DMS79 treated with DMSO at 0.1 percent for 48 hours (cell line): ENCODE data around the gene ADCY2.

Experiments used
- DNase-seq: peaks from one replicate; lab custom pipeline; 2025; lab: John Stamatoyannopoulos, UW

Gene ADCY2

DNA sequence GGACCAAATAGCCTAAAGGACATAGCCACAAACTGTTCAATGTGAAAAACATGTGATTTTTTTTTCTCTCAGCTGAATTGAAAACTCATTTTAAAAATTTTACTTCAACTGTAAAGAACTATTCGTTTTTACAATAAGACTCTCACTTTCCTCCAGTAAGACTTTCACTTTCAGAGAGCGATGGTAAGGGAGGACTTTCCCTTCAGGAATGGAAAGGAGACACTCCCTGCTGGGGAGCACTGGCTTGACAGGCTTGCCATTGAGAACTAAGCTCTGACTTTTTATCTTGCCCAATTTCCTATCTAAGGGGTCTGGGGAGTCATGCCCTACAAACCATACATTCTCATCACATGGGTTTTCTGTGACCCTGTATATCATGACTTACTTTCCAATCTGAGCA is 268.3 kb downstream of the ADCY2 start:
- no peak for DNase-seq

DNA sequence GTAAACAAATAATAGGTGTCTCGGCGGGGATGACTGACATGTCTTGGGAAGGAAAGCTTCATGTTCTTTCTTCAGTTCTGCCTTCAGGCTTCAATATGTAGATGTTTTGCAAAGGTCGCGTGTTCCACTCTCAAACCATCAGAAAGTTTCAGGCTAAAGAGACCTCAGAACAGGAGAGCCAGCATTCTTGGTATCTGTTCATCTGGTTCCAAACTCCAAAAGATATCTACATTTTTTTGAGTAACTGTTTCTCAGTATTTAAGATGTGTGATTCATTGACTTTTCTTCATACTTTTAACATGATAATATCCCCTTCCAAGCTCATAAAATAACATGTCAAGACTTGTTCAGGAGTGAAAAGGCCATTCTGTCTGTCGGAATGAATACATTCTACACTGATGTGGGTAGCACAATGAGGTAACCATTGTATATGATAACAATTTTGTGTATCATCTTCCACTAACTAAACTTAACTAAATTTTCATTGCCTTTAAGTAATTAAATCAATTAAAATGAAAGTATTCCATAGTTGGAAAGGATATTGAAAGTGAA is 271.4 kb downstream of the ADCY2 start:
- no peak for DNase-seq

DNA sequence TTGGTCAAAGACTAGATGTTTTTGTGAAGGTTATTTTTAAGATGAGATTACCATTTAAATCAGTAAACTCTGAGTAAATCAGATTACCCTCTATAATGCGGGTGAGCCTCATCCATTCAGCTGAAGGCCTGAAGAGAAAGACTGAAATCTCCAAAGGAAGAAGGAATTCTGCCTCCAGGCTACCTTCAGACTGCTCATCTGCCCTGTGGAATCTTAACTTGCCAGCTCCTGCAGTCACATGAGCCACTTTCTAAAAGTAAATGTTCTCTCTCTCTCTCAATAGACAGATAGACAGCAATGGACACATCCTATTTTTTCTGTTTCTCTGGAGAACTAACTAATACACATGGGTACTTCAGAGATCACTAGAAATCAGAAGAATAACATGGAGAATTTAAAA is 272.2 kb downstream of the ADCY2 start:
- DNase-seq: no peak

DNA sequence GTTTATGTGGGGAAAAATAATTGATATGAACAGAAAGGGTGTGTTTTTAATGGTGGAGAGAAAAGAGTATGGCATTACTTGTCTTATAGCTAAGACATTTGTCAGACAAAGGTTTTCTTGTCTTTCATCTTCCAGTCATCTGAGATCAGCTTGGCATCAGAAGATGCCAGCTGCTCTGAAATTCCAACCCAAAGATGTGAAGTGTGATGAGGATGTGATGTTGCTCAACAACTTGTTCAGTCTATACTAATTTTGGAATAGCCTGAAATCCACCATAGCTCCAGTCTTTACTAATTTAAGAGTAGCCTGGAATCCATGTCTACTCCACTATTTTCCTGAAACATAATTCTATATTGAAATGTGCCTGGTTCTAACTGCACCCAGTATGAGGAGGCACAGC is 272.7 kb downstream of the ADCY2 start:
- DNase-seq: no peak

DNA sequence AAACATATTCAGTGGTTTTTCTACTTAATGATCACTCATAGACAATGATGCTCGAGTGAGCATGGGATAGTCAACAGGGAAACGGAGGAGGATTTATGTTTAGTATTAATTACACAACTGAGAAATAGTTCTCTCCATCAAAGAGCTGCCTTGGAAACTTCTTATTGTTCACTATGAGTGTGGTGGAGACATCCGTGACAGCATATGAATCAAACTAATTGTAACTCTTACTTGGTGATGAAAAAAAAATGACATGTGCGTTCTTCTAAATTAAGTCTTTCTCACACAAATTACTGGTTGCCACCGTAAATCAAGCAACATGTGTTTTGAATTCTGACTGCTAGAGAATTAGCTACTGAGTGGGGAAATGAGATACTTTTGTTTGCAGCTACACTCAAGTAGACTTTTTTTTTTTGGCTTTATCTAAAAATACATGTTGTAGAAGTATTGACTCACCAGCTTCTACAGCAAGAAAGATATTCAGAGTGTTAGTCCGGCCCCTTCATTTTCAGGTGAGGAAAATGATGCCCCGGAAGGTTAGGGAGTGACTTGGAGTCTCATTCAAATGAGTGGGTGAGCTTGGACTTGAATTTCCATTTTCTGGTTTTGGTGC is 275.5 kb downstream of the ADCY2 start:
- DNase-seq: no peak

DNA sequence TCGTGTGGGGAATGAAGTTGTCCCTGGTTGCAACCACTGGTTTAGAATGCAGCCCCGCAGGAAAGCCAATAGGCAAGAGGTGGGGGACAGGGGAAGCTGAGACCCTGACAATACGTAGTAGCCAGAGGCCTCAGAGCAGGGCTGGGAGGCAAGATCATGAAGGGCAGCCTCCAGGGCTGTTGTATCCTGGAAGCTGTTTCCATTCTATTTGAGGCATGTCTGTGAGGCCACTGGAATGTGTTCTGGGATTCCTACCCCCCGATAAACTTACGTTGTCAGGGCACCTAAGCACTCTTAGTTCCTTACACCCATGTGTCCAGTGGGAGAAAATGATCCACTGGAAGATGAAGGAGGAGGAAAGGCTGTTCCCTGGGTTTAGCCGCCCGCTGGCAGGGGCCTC is 277.7 kb downstream of the ADCY2 start:
- no peak for DNase-seq

DNA sequence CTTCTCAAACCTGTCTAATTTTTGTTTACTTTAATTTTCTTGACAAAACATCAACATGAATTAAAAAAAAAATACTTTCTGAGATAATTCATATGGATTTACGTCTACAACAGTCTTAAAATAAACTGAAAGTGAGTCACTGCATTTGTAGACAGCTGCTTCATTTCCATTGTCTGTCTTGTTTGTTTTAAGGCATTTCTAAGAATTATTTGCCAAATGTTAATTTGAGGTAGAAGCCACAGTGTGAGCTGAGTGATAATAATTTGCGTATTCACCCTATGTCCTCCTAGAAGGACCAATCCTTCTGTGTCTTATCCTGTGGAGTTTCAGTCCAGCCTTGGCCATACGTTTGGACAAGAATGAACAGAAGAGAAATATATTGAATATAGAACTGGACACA is 280.5 kb downstream of the ADCY2 start:
- no peak for DNase-seq

DNA sequence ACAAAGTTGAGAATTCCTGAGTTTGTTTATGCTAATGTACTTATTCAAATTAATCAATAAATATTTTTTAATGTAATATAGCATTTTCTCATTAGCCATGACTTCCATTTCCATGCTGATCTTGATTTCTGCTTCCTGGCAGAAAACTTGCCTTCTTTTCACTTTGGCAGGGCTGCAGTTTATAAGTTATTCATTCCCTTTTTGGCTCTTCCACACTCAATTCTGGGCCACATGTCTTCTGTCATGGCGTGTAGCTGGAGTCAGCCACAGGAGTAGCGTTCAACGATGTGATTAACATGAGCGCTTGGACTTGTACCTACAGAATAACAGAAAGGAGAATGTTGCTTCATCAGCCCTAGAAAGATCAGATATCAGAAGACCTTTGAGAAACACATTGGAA is 282.1 kb downstream of the ADCY2 start:
- no peak for DNase-seq

DNA sequence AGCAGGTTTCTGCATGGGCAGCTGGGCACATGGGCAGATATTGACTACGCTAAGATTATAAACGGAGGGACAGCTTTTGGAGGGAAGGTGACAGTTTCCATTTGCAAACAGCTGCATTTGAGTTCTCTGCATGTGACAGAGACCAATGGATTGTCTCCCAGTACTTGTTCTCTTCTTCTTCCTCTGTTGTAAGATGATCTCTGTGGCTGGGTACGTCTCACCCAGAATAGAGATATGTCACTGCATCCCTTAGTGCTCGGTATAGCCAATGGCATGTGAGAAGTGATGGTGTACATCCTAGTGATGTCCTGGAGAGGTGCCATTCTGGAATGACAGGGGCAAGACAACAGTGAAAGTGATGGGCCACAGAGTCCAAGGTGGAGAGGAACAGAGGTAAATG is 283.7 kb downstream of the ADCY2 start:
- DNase-seq: no peak

DNA sequence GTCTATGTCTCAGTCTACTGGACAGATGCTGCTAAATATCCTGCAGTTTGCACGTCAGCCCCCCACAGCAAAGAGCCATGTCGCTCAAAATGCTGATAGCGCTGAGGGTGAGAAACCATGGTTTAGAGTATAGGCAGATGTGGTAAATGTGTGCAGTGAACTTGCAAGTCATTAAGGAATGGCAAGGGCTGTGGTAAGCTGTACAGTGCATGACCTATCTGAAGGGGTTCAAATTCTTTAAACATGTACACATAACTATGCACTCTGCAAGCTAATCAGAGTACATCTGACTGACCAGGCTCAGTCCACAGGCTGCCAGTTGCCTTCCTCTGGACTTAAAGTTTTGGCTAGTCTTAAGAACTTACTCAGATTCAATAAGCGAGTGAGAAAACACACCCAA is 284.3 kb downstream of the ADCY2 start:
- no peak for DNase-seq

DNA sequence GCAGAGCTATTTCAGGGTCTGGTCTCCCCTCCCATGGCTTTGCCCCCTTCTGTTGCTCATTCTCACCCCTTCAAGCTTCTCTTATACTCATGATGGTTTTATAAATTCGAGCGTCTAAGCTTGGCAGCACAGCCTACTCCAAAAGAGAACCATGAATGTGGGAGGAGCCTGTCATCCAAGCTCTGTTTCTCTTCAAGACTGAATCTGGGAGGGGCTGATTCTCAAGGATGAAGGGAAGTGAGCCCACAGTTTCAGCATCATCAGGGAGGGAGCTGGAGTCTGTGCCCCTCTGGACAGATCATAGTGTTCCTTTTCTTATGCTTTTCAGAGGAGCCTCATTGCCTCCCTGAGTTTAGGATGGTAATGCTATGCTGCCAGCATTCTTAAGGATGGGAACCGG is 286.4 kb downstream of the ADCY2 start:
- DNase-seq: no peak

DNA sequence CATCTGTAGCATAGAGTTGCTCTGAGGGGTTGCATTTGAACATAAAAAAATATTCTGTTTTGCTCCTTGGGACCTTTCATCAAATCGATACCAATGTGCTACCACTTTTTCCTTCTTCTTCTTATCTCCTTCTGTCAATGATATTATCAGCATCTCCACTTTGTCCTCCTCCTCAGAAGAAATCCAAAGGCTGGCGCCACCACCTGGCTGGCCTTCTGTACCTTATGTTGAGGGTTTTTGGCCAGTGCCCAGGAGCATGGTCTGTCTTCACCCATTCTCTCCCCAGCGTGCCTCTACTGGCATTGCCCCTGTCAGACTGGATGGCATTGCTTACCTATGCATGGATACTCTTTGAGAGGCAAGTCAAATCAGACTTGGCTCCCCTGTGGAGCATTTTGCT is 287.8 kb downstream of the ADCY2 start:
- DNase-seq: no peak

DNA sequence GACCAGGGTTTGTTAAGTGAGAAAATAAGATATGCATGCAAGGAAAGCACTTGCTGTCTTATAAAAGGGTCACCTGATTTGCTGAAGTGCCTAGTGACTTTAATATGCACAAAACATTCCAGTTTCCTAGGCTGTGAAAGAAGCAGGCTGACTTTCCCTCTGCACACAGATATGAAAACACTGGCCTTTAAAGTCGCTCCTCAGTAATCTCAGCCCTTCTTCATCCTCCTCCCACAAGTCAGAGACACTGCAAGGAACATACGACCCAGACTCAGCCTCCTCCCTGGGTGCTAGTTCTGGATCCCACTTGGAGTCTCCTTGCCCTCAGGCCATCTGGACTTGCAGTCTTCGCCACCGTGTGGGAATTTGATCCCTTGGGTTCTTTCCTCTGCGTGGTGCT is 288.9 kb downstream of the ADCY2 start:
- no peak for DNase-seq

DNA sequence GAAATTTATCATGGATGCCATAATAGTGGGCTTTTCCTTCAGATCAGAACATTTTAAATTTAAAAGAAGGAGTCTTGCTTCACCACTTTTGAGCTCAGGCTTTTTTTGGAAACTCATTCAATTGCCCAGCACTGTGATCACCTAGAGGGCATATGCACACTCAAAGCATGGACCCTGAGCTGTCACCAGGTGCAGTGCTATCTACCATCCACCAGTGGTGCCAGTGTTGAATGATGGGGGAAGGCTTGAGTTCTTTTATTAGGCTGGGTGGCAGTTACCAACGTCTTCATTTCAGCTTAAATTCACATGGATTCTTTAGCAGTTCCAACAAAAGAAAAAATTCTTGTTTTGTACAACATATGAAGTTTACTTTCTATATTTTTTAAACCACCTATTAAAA is 290.9 kb downstream of the ADCY2 start:
- no peak for DNase-seq

DNA sequence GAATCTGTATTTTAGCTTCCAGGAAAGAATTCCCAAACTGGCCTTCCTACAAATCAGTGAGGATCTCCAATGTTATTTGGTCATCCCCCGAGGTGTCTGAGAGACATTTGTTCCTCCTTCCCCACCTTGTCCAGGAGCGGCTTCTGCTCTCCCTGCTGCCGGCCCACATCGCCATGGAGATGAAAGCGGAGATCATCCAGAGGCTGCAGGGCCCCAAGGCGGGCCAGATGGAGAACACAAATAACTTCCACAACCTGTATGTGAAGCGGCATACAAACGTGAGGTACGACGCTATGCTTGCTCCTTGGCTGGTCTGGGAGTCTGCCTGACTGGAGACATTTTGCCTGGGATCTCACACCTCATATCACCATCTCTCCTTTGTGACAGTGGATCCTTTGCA is 294.6 kb downstream of the ADCY2 start:
- DNase-seq: no peak

DNA sequence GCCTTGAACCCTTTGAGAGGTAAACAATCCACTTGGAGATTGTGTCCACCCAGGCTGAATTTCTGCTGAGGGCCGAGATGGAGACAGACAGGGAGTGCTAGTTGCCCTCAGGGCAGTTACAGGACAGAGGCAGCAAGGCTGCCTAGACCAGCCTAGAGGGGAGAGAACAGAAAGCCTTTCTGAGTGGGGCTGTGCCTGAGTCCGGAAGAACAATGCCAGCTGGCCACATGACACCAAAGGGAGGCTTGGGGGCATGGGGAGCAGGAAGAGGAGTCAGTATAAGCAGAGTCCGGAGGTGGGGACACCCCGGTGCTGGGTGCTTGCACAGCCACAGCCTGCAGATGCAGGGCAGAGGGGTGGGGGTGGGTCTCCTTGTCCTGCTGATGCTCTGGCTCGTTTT is 309.3 kb downstream of the ADCY2 start:
- no peak for DNase-seq

DNA sequence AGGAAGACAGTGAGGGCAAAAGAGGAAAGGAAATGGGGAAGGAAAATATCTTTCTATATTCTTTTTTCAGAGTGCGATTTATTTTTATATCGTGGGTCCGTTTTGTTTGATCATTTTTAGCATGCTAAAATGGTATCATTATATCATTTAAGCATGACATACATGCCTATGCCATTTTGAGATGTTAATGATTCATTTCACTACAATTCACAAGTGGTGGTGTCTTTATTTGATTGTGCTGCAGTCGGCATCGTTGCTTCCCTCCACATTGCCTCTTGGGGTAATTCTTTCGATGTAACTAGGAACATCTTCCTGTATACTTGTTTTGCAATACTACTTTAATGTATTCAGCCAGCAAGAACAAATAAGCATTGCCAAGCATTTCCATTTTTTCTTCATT is 309.8 kb downstream of the ADCY2 start:
- DNase-seq: peak; percentile 7

DNA sequence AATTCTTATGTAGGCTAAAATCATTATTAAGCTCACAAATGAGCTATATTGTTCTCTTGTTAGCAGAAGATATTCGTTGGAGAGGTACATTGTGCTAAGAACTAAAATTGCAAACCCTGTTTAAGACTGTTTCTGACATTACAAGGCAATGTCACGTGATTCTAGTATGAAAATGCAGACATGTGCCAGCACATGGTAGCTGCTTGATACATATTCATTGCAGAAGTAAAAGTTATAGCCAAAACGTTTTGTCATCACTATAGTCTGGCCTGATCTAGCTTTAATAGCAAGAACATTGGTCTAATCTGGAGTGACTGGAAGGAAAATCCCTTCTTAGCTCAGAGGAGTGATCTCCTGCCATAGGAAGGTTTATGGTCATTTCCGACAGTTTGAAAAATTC is 310.3 kb downstream of the ADCY2 start:
- no peak for DNase-seq

DNA sequence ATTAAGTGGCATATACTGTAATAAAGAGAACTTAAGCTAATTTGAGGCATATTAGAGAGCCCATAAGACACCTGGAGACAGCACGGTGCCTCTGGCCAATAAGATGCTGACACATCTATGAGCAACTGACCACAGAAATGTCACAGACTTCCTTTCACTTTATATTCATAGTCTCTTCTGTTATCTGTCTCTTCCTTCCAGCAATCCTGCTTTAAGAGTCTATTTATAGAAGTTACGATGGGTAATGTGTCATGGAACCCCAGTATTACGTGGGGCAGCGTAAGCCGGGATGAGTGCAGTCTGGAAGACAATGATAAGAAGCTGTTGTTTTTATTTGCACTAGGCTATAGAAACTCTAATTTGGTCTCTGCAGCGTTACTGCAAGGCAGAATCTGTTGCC is 318.2 kb downstream of the ADCY2 start:
- no peak for DNase-seq

DNA sequence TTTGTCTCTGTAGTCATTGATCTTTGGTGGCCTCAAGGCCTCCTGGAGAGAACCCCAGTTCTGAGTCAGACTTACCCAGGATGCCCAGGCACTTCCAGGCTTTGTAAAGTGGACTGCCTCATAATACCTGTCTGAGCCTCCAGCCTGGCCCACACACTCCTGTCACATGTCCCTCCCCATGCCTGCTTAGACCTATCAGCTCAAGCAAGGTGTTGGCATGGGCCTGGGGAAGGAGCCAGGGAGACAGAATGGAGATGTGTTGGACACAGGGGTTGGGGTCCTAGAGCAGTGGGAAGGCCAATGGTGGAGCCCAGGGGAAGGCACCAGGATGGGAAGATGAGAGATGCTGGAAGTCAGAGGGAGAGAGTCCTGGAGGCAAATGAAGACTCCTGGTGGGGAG is 318.8 kb downstream of the ADCY2 start:
- DNase-seq: no peak

DNA sequence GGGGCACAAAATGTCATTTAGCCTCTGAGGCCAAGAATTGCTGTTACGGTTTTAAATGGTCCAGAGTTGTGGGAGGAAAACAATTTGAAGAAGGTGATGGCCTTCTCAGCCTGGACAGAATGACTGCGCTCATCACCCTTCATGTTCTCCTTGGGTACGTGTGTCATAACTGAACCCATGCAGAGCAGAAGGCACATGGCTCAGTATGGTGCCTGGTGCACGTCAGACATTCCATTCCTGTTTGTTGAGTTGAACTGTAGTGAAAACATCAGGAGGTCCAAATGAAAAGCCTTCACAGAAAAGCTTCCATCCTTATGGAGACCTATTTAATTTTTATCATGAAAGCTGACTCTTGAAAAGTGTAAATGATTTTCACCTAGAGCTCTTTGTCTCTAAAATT is 321.8 kb downstream of the ADCY2 start:
- no peak for DNase-seq

DNA sequence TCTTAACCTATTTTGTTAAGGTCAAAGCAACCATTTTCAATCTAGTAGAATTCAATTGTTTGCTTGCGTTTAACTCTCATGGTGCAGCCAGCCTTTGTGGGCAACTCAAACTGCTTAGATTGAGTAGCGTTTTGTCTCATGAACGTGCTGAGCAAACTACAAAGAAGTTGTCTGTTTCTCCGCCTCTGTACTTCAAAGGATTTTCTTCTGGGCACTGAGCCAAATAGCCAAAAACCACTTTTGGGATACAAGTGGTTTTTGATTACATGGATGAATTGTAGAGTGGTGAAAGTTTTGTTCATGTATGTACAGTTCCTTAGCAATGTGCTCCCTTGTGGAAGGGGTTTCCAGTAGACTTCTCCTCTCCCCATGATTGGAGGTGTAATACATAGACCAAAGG is 332.1 kb downstream of the ADCY2 start:
- peak; percentile 91 for DNase-seq

DNA sequence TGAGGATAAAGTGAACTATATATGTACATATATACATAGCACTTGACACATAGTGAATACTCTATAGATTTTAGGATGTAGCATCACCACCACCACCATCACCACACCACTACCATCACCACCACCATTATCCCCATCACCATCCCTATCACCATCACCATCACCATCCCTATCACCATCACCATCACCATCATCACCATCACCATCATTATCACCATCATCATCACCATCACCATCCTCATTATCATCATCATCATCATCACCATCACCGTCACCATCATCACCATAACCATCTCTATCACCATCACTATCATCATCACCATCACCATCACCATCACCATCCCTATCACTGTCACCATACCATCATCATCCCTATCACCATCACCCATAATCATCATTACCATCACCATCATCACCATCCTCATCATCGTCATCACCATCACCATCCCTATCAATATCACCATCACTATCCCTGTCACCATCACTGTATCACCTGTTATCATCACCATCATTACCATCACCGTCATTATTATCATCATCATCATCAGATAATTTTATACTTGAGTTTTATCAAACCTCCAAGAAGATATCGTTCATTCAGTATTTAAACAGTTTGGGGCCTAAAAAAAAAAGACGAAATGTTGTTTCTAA is 345.6 kb downstream of the ADCY2 start:
- no peak for DNase-seq

DNA sequence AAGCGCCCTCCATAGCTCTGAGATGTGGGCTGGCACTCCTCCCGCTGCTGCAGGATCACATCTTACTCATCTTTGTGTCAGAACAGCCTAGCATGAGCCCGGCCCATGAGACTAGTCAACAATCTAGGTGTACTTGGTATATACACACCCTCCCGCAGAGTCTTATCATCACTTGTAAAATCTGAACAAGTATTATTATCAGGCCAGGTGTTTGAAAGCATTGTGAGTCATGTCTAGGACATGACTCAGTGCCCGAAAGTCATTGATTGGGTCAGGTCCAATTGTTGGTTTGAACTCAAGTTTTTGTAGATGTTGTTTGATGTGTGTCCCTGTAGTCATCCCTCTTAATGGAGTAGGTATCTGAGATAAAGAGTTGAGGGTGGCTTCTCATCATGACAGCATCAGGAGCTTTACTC is 346.3 kb downstream of the ADCY2 start:
- no peak for DNase-seq
